Spleen (tissue), 11 donors: Measurements from ENCODE around the gene GALNT15. TPM values are rescaled to one million over a fixed set of nuclear protein-coding genes. Genes with fewer than 3 reads are reported as not detected.

Source experiments
- DNase-seq: peaks from one replicate; pipeline ENCODE4 v3.0.0-alpha.2; 2020
- H3K27ac ChIP-seq, 8 donors: fragments of 200-600 bp; sonication (generic) in 7 of 8; 1 replicate in 4 of 8; 2 replicates in 4 of 8; pipeline versions ENCODE4 v1.5.0 to v1.8.0; 2016 to 2021; ENCODE audit warnings: inconsistent platforms in 4 of 8, mild to moderate bottlenecking in 4 of 8, moderate library complexity in 1 of 8
- H3K27me3 ChIP-seq, 7 donors: fragments of 200-600 bp; sonication (generic) in 6 of 7; replicated peaks in 1 of 7; 1 replicate in 4 of 7; 2 replicates in 3 of 7; pipeline versions ENCODE4 v1.5.0 to v1.8.0; 2016 to 2021; ENCODE audit warnings: inconsistent platforms in 3 of 7, mild to moderate bottlenecking in 1 of 7
- H3K36me3 ChIP-seq, 6 donors: fragments of 200-600 bp; sonication (generic) in 5 of 6; 1 replicate in 4 of 6; 2 replicates in 2 of 6; pipeline versions ENCODE4 v1.5.0 to v1.8.0; 2016 to 2021; ENCODE audit warnings: inconsistent platforms in 2 of 6
- H3K4me1 ChIP-seq, 6 donors: fragments of 200-600 bp; sonication (generic) in 5 of 6; 1 replicate in 3 of 6; 2 replicates in 3 of 6; pipeline versions ENCODE4 v1.5.0 to v1.8.0; 2016 to 2021; ENCODE audit warnings: inconsistent platforms in 3 of 6
- H3K4me3 ChIP-seq, 8 donors: fragments of 200-600 bp; sonication (generic) in 7 of 8; 1 replicate in 4 of 8; 2 replicates in 4 of 8; pipeline versions ENCODE4 v1.5.0 to v1.8.0; 2016 to 2021; ENCODE audit warnings: inconsistent platforms in 4 of 8, mild to moderate bottlenecking in 4 of 8, moderate library complexity in 2 of 8
- H3K9me3 ChIP-seq, 8 donors: fragments of 200-600 bp; sonication (generic) in 7 of 8; 1 replicate in 4 of 8; 2 replicates in 4 of 8; pipeline versions ENCODE4 v1.5.0 to v1.8.0; 2016 to 2021; ENCODE audit warnings: inconsistent platforms in 4 of 8
- CTCF ChIP-seq, 11 experiments: fragments of 200-600 bp in 7 of 11; fragments of 450-650 bp in 4 of 11; sonication (generic) in 4 of 11; IDR thresholded peaks in 8 of 11; conservative IDR thresholded peaks in 3 of 11; 1 replicate in 7 of 11; 2 replicates in 4 of 11; pipeline versions ENCODE4 v1.4.0 to v1.8.0; 2016 to 2021; ENCODE audit warnings: antibody characterized with exemption in 11 of 11, inconsistent platforms in 4 of 11, mild to moderate bottlenecking in 1 of 11
- POLR2A ChIP-seq, 3 donors: fragments of 450-650 bp; IDR thresholded peaks; one replicate each; pipeline ENCODE4 v1.5.1; 2017; ENCODE audit warnings: antibody characterized with exemption in 3 of 3, mild to moderate bottlenecking in 1 of 3
- POLR2AphosphoS5 ChIP-seq, 3 donors: sonication (generic); formaldehyde crosslinking; IDR thresholded peaks; one replicate each; pipeline ENCODE4 v1.5.1; 2017; ENCODE audit warnings: antibody characterized with exemption in 3 of 3
- WGBS, 5 donors: extraction: QIAGEN DNeasy Blood & Tissue Kit in 3 of 5; methylation state at CpG; one replicate each; pipeline versions ENCODE4 v1.1.5 to v1.1.7; 2013 to 2018; 5-methylcytosine and 5-hydroxymethylcytosine counted together
- intact Hi-C: fragments of 100-400 bp; cut with DNase I; formaldehyde crosslinking; loops from one replicate; pipeline ENCODE4 v1.15.0; 2023; ENCODE audit warnings: low total_unique reads
- polyA plus RNA-seq, 3 donors: library from polyadenylated mRNA; stranded (reverse); fragments of 200-250 nt; gene quantifications; one replicate each; pipeline ENCODE4 v1.2.1, GENCODE V29; 2013
- total RNA-seq, 7 donors: library from RNA; depleted of rRNA in 3 of 7; stranded (reverse); fragments of >200 nt in 3 of 7; fragmentation: NEBNext Ultra II Directional in 4 of 7; extraction: Animal tissue kit (Norgen Biotek cat#: 25700) in 4 of 7; gene quantifications; one replicate each; pipeline versions ENCODE4 v1.1.0 to v1.2.1, GENCODE V29; 2016 to 2021
- donor health status: healthy with polysubstance abuse.
- donor health status: DM: no; HTN: no; CAD: no; lungs with moderate emphysema.
- donor health status: DM: no; HTN: no; CAD: no.
- donor health status: Bipolar disorder and iron deficiency.
- donor health status: healthy.
- donor health status: DM: no; HTN: no; CAD: no.
- donor health status: DM: yes; HTN: yes; CAD: no.

The GALNT15 gene
- total and polyA plus RNA-seq, 10 donors, result 2.5 to 147 (median 42.1) TPM

GRCh38 chr3:16182183-16182582 is 7.7 kb downstream of the GALNT15 start:
- intact Hi-C loops, result no loop called here
- WGBS, 5 donors, result 59 to 77% (median 72%) methylated on average over 2 of the region's 2 CpGs
- H3K27me3 ChIP-seq, result peaks cover 0 to 11% (median 0%) of the 10 kb centered on the region in 7 donors

GRCh38 chr3:16182612-16183011 is 8.1 kb downstream of the GALNT15 start:
- TF ChIP-seq POLR2A (IDR thresholded peaks at IDR 0.05), result no peak
- TF ChIP-seq CTCF (IDR thresholded peaks at IDR 0.05 in 8 of 11, conservative IDR thresholded peaks at IDR 0.05 in 3 of 11), result no peak
- TF ChIP-seq POLR2AphosphoS5 (IDR thresholded peaks at IDR 0.05), result no peak
- Histone ChIP-seq H3K9me3 (no peaks in the 10 kb centered on the region), H3K36me3 (no peaks in the 10 kb centered on the region), H3K4me1 (peaks cover 0 to 31% (median 15%) of the 10 kb centered on the region in 6 donors), H3K27me3 (peaks cover 0 to 10% (median 0%) of the 10 kb centered on the region in 7 donors), H3K27ac (no peak overlapping the region), H3K4me3 (no peak overlapping the region)
- DNase-seq, result no peak
- intact Hi-C loops, result no loop called here
- 71 to 93% (median 78%) methylated on average over 5 of the region's 5 CpGs for WGBS, 5 donors

More at GRCh38 chr3:16182183-16182582, 7.7 kb downstream of the GALNT15 start:
- Histone ChIP-seq H3K36me3 (no peaks in the 10 kb centered on the region), H3K4me3 (no peak overlapping the region), H3K27ac (no peak overlapping the region), H3K9me3 (no peaks in the 10 kb centered on the region), H3K4me1 (peaks cover 0 to 31% (median 15%) of the 10 kb centered on the region in 6 donors)
- DNase-seq, result no peak
- TF ChIP-seq CTCF (IDR thresholded peaks at IDR 0.05 in 8 of 11, conservative IDR thresholded peaks at IDR 0.05 in 3 of 11) (no peak), POLR2AphosphoS5 (IDR thresholded peaks at IDR 0.05) (no peak), POLR2A (IDR thresholded peaks at IDR 0.05) (no peak)

GRCh38 chr3:16183082-16183481 is 8.6 kb downstream of the GALNT15 start:
- no peak for DNase-seq
- H3K27ac ChIP-seq, result no peak overlapping the region
- no peak for TF ChIP-seq POLR2AphosphoS5 (IDR thresholded peaks at IDR 0.05)
- no peak for TF ChIP-seq CTCF (IDR thresholded peaks at IDR 0.05 in 8 of 11, conservative IDR thresholded peaks at IDR 0.05 in 3 of 11)
- no peak for TF ChIP-seq POLR2A (IDR thresholded peaks at IDR 0.05)
- H3K4me1 ChIP-seq, result peaks cover 0 to 28% (median 15%) of the 10 kb centered on the region in 6 donors
- no peak overlapping the region for H3K4me3 ChIP-seq
- H3K27me3 ChIP-seq, result peaks cover 0 to 5% (median 0%) of the 10 kb centered on the region in 7 donors
- H3K36me3 ChIP-seq, result no peaks in the 10 kb centered on the region
- 88 to 100% (median 90%) methylated on average over 1 of the region's 1 CpG for WGBS, 5 donors
- H3K9me3 ChIP-seq, result no peaks in the 10 kb centered on the region
- intact Hi-C loops, result no loop called here

- no peaks in the 10 kb centered on the region for H3K27me3 ChIP-seq
- intact Hi-C loops, result no loop called here
- WGBS, 5 donors, result 69 to 92% (median 80%) methylated on average over 7 of the region's 7 CpGs
- TF ChIP-seq CTCF (IDR thresholded peaks at IDR 0.05 in 8 of 11, conservative IDR thresholded peaks at IDR 0.05 in 3 of 11), result no peak
- no peak for TF ChIP-seq POLR2A (IDR thresholded peaks at IDR 0.05)
- TF ChIP-seq POLR2AphosphoS5 (IDR thresholded peaks at IDR 0.05), result no peak
- H3K36me3 ChIP-seq, result no peaks in the 10 kb centered on the region
- H3K9me3 ChIP-seq, result no peaks in the 10 kb centered on the region
- no peak for DNase-seq
- no peak overlapping the region for H3K27ac ChIP-seq
- peaks cover 0 to 22% (median 8%) of the 10 kb centered on the region in 6 donors for H3K4me1 ChIP-seq
- no peak overlapping the region for H3K4me3 ChIP-seq
Measured at GRCh38 chr3:16183601-16184270, 9.3 kb downstream of the GALNT15 start.
